Stimulated activated CD8-positive, alpha-beta memory T cell treated with anti-CD3 and anti-CD28 coated beads, Interleukin-15, amount 100 ng/mL, for 1 hour (primary cell): ENCODE data around the gene ZNF35.

Experiments
- DNase-seq: peaks from one replicate; pipeline ENCODE4 v3.0.0-alpha.2; 2020; ENCODE audit warnings: low read depth

Gene ZNF35

DNA sequence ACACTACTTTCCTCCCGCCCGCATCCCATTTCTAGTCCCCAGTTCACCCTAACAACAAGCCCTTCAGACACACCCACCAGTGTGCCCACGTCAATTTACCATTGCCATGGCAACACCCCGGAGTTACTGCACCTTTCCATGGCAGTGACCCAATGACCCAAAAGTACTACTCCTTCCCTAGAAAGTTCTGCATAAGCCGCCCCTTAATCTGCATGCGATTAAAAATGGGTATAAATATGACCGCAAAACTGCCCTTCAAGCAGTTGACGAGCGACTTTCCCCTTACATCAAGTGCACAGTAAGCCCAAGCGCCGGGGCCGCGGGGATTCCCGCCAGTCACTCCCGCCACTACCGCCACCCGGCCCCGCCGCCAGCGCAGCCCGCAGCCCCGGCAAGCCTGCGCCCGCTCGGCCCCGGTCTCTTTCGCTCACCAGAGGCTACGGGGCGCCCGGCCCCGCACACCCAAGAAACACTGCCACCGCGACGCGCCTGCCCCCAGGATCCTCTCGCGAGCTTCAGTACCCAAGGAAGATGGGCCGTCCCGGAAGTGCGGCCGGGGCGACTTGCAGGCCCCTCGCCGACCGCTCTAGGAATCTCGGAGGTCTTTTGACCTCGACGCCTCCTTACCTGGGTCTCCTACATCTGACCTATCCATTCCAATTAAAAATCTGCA lies 36.7 kb downstream of the ZNF35 start:
- DNase-seq = peak; percentile 22

DNA sequence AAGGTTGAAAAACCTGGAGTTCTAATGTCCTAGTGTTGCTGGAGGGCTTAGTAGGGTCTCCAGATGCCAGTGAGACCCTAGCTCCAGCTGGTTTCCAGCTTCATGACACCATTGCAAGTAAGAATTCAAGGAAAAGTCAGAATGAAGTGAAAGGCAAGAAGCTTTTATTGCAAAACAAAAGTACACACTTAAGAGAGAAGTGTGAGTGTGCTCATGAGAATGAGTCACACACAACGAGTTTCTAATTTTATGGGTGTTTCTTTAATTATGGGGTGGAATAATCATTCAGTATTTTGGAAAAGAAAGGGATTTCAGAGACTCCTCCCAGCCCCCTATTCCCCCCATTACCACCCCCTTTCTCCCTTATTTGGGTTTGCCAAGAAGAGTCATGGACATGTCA lies 39.4 kb downstream of the ZNF35 start:
- no peak for DNase-seq
